Measurements from ENCODE around the gene NOTO.
"Not testable (repeated sequence)": the region's sequence is repeated elsewhere in the genome, so short reads cannot be mapped to it uniquely, and the experiment has no call there.

The NOTO gene

GRCh38 chr2:73202156-73203054, at the start of gene NOTO:
Gene NOTO (plus strand): TSS chr2:73202574. CDS start chr2:73202667, 93 bp downstream.
- no peak for DNase-seq

DNA sequence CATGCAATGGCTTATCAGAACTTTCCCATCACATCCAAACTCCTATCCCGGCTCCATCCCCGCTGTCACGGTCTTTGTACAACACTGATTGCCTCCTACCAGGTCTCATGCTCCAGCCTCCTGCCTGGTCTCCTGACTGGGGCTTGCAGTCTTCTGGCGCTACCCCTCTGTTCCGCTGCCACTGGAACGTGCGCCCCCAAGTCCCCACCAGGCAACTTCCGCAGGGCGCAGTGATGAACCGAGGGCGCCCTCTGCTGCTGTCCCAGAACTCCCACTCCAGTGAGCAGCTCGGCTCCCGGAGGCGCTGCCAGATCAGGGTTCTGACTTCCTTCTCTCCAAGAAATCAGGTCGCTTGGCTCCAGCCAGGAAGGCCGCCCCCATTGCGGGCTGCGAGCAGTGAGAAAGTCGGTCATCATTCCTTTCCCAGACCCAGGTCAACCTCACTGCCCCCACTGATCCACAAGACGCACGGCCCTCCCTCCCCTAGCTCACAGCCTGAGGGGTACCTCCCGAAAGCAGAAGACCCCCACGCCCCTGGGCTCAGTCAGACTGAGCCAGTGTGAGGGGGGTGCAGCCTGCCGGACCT, 45.7 kb upstream of the NOTO start:
- DNase-seq, result no peak

DNA sequence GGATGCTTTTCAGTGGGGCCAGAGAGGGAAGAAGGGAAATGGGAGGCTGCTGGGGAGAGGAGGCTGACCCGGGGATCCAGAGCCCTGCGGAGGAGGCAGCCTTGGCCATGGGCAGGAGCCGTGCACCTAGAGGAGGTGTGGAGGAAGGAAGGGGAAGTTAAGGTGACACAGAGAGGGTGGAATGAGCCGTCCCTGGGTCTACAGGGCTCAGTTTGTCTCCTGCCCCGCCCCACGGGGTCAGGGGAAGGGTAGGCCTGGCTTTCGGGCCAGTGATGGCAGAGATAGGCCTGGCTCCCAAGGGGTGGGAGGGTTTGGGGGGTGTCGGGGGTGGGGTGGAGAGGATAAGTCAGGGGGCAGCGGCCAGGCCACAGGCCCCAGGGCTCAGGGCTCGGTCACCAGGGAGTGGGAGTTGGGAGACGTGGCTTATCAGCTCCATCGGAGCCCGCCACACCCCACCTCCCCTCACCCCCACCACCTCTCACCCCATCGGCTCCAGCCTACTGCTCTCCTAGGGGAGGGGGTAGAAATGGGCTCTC, 39.5 kb upstream of the NOTO start:
- DNase-seq, result no peak

- peak; percentile 30 for DNase-seq
Measured at GRCh38 chr2:73163483-73164367, 38.6 kb upstream of the NOTO start.

- DNase-seq, result not testable (repeated sequence)
Measured at GRCh38 chr2:73165978-73166377, 36.4 kb upstream of the NOTO start.

GRCh38 chr2:73166813-73167212, 35.6 kb upstream of the NOTO start:
- not testable (repeated sequence) for DNase-seq

GRCh38 chr2:73168348-73168747, 34.0 kb upstream of the NOTO start:
- DNase-seq, result not testable (repeated sequence)

- DNase-seq, result not testable (repeated sequence)
Measured at GRCh38 chr2:73170341-73170740, 32.0 kb upstream of the NOTO start.

DNA sequence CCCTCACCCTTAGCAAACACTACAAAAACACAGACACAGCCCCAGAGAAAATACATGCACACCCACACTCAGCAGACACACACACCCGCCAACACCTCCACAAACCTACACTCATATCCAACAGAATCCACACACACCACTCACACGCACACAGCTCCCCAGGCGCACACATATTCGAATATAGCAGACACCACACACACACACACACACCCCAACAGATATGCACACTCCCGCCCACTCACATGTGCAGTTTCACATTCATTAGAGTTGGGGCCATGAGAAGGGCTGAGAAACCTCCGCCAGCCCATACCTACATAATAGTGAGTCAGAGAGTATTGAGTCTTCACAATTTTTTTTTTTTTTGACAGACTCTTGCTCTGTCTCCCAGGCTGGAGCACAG, 29.4 kb upstream of the NOTO start:
- no peak for DNase-seq

- no peak for DNase-seq
Measured at GRCh38 chr2:73173781-73174180, 28.6 kb upstream of the NOTO start.

DNA sequence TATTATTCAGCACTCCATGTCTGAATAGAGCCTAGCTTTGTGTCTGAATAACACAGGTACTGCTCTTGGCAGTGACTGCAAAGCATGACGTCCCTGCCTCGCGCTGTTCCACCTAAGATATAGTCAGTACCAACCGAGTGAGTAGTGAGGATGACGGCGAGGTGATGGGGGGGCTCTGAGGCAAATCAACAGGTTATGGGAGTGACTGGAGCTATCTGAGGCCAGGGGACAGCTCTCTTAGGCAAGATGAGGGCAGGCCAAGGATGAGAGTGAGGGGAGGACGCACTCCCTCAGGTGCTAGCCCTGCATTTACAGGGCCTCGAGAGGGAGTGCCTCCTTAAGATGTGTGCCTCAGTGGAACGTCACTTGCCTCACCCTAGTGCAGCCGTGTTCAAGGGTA, 28.1 kb upstream of the NOTO start:
- no peak for DNase-seq

DNA sequence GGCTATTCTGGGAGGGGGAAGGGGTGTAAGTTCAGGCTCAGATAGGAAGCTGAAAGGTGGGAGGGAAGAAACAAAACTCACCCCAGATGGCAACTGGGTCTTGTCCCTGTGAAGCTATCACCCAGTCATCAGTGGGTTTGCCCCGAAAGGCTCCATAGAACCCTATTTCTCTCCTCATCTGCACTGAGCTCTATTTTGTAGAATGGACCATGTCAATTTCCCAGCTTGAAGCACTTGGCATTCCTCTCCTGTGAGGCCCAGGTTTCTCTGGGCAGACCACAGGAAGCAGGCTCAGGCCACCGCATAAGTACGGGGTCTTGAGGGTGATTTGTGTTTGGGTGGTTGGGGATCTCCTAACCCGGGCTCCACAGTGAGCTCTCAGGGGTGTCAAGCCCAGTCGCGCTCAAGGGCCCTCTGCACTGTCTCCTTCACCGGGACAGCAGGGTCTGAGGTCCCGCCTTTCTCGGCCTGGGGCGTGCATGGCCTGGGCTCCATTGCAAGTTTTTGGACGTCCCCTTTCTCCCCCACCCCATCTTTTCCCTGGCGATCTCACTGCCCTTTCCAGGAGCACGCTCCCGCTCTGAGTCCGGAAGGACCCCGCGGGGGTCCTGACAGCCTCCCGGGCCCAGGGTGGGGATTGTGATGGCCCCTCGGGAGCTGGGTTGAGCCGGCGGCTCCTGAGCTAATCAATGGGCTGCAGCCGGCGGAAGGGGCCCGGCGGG, 27.3 kb upstream of the NOTO start:
- no peak for DNase-seq

- DNase-seq, result no peak
Measured at GRCh38 chr2:73175663-73176204, 26.6 kb upstream of the NOTO start.

GRCh38 chr2:73176205-73176880, 26.0 kb upstream of the NOTO start:
- no peak for DNase-seq

DNA sequence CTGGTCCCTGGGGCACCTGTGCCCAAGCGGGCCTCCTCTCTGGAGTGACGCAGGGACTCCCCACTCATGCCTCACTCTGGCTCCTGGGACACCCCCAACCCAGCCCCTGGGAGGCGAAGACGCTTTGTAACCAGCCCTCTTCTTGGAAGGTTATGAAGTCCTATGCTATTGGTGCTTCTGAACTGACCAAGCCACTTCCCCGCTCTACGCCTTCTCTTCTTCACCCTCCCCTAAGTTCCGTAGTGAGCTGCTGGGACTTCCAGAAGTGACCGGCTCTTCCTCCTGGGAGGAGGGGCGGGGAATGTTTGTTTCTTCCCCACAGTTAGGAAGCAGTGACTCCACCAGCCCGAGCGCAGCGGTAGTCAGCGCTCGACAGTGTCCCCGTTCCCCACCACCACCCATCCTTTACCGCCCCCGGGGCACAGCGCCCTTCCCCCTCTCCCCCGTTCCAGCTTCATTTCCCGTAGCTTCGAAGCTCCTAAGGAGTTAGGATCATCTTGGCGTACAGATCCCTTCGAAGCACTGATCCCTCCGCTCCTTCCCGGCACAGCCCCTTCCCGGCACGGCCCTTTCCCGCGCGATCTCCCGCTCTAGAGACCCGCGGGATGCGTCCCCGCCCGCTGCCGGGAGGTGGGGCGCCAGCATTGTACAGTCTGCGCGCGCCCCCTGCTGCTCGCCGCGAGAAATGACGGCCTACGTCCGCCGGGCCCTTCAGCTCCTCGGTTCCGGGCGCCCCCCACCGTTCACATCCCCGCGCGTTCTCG, 25.3 kb upstream of the NOTO start:
- DNase-seq, result peak; percentile 64

DNA sequence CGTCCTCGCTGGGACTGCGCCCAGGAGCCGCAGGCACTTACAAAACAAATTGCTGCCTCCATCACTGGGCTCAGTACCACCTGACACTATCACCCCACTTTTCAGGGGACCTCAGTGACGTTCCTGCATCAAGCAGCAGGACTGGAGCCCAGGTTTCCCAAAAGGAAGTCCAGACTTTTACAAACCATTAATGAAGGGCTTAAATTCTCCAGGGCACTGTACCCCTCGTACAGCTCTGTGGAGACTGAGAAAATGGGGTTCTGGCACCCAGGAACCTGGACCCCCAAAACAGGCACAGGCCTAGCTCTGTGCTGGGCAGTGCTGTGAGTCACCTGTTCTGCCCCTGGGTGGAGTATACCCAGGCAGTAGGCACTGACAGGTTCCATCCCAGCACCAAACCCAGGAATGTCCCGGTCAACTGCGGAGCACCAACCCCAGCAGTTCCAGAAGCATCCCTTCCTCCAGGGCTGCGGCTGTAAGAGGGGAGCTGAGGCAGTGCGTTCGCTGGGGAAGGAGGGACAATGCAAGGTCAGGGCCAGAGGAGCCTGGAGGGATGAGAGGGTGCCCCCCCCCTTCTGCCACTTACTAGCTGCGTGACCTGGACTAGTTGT, 24.6 kb upstream of the NOTO start:
- DNase-seq, result no peak

DNA sequence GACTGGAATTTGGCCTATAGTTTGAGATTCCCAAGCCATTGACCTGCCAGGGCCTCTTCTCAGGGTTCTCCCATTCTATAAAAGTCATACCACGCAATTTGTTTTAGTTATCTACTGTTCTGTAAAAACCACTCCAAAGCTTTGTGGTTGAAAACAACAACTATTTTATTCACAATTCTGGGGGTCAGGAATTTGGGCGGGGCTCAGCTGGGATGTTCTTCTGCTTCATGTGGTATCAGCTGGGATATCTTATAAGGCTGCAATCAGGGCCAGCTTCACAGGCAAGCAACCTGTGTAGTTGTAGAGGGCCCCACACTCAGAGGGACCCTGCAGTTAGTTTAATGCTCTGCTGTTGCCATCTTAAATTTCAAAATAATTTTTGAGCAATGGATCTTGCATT, 16.4 kb upstream of the NOTO start:
- no peak for DNase-seq

DNA sequence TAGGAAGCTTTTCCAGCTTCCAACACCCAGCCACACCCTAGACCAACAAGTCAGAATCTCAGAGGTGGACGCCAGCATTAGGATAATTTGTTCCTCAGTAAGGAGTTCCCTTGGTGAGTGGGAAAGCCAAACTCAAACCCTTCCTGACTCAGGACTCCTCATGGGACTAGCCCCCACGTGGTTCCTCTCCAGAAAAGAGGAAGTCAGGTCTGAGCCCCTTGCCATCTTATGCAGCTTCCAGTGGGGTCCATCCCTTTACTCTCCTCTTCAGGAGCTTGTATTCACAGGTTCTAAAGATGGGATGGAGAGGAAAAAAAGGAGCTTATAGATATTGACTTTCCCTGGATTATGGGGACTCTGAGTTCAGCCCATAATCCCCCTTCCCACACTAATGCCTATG, 14.8 kb upstream of the NOTO start:
- DNase-seq, result no peak

DNA sequence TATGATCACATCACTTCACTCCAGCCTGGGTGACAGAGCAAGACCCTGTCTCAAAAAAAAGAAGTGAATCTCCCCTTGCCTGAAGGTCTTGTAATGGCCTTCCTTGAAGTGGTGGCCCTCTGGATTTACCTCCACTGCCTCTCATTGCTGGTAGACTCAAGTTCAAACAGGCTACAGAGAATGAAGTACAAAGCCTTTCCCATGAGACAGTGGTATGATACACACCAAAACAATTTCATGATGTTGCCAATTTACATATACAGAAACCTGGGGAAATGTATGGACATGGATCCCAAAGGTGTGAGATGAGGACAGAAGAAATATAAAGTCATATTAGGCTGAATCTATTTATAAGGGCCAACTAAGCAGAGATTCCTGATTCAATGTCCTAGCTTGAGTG, 4.8 kb upstream of the NOTO start:
- no peak for DNase-seq

GRCh38 chr2:73200281-73200680, 2.1 kb upstream of the NOTO start:
- DNase-seq, result not testable (repeated sequence)

All from GOT3 (cell line).